ENCODE results near the gene ZNF219. TPM values are rescaled to one million over a fixed set of nuclear protein-coding genes. Genes with fewer than 3 reads are reported as not detected.
"Not testable (repeated sequence)": the region's sequence is repeated elsewhere in the genome, so short reads cannot be mapped to it uniquely, and the experiment has no call there.

The ZNF219 gene
- polyA plus RNA-seq, 1 donor, result 45.2 TPM

DNA sequence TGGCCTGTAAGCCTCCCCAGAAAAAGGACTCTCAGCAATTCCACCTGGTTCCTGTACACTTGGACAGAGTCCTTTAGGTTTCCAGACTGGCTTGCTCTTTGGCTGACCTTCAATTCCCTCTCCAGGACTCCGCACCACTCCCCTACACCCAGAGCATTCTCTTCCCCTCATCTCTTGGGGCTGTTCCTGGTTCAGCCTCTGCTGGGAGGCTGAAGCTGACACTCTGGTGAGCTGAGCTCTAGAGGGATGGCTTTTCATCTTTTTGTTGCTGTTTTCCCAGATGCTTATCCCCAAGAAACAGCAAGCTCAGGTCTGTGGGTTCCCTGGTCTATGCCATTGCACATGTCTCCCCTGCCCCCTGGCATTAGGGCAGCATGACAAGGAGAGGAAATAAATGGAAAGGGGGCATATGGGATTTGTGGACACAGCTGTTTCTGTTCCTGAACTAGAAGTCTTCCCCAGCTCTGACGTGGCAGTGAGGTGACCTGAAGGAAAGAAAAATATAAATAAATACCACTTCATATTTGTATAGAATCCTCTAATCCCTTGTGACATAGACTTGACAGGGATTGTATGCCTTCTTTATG, 55.0 kb downstream of the ZNF219 start:
- no peak overlapping the region for H3K27ac ChIP-seq (ENCODE audit: low read length)
- no peaks in the 10 kb centered on the region for H3K27me3 ChIP-seq (ENCODE audit: control insufficient read depth, insufficient read depth, low read length)
- H3K9me3 ChIP-seq (ENCODE audit: control insufficient read depth, low read depth, low read length), result no peaks in the 10 kb centered on the region
- peaks cover 24% of the 10 kb centered on the region for H3K4me1 ChIP-seq (ENCODE audit: control insufficient read depth, insufficient read depth, low read length)
- WGBS (ENCODE audit: insufficient coverage, low lambda C conversion rate), result 50% methylated on average over 2 of the region's 2 CpGs
- no peak for DNase-seq
- no peak overlapping the region for H3K4me3 ChIP-seq (ENCODE audit: low read length)
- no peaks in the 10 kb centered on the region for H3K36me3 ChIP-seq (ENCODE audit: control insufficient read depth, insufficient read depth, low read length)

DNA sequence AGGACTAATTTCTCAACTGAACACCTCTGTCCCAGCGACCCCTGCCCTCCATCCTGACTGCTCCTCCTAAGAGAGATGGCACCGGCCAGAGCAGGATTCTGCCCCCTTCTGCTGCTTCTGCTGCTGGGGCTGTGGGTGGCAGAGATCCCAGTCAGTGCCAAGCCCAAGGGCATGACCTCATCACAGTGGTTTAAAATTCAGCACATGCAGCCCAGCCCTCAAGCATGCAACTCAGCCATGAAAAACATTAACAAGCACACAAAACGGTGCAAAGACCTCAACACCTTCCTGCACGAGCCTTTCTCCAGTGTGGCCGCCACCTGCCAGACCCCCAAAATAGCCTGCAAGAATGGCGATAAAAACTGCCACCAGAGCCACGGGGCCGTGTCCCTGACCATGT, 55.5 kb downstream of the ZNF219 start:
- no peak for DNase-seq
- no peak overlapping the region for H3K4me3 ChIP-seq (ENCODE audit: low read length)
- H3K27ac ChIP-seq (ENCODE audit: low read length), result no peak overlapping the region
- WGBS (ENCODE audit: insufficient coverage, low lambda C conversion rate), result no CpG with 5 or more reads among the region's 8 CpGs
- H3K4me1 ChIP-seq (ENCODE audit: control insufficient read depth, insufficient read depth, low read length), result peaks cover 30% of the 10 kb centered on the region
- H3K36me3 ChIP-seq (ENCODE audit: control insufficient read depth, insufficient read depth, low read length), result no peaks in the 10 kb centered on the region
- H3K9me3 ChIP-seq (ENCODE audit: control insufficient read depth, low read depth, low read length), result no peaks in the 10 kb centered on the region
- no peaks in the 10 kb centered on the region for H3K27me3 ChIP-seq (ENCODE audit: control insufficient read depth, insufficient read depth, low read length)

DNA sequence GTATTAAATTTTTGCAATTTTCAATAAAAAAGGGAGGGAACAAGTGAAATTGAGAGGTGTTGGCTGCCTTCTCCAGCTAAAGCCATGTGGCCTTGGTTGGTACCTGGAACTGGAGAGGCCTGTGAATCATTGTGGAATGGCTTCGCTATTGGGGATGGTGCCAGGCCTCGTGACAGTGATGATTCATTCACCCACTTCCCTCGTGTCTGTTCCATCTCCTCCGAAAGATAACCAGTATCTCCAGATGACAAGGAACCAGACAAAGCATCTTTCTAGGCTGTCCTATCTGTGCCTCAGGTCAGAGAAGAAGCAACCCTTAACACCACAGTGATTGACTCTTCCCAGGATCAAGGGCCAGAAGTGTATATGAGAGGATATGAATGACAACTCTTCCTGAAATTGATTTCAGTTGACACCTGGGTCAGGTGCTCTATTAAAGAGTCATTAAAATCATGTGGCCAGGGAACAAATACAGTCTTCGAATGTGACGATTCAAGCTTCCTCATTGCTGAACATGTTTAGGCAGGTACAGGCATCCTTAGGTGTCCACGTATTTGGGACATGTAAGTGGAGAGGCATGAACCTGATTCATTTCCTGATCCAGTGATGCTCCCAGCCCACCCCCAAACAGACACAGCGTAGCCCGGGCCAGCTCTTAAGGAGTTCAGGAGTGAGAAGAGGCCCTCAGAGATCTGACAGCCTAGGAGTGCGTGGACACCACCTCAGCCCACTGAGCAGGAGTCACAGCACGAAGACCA, 56.6 kb downstream of the ZNF219 start, which contains the start of gene RNASE7:
Gene RNASE7 (plus strand): TSS at position 687 of the 758 bp plus-strand sequence. CDS start 631 bp downstream, outside the sequence.
- no peak within 1 kb of the TSS for H3K27ac ChIP-seq (ENCODE audit: low read length)
- no CpG with 5 or more reads among the region's 11 CpGs for WGBS (ENCODE audit: insufficient coverage, low lambda C conversion rate)
- DNase-seq, result no peak

GRCh38 chr14:21040941-21041340, 57.5 kb downstream of the ZNF219 start:
- H3K9me3 ChIP-seq (ENCODE audit: control insufficient read depth, low read depth, low read length); H3K27me3 ChIP-seq (ENCODE audit: control insufficient read depth, insufficient read depth, low read length); H3K36me3 ChIP-seq (ENCODE audit: control insufficient read depth, insufficient read depth, low read length); H3K27ac ChIP-seq (ENCODE audit: low read length); H3K4me3 ChIP-seq (ENCODE audit: low read length); DNase-seq: not testable (repeated sequence)
- no CpG with 5 or more reads among the region's 3 CpGs for WGBS (ENCODE audit: insufficient coverage, low lambda C conversion rate)
- peaks cover 40% of the 10 kb centered on the region for H3K4me1 ChIP-seq (ENCODE audit: control insufficient read depth, insufficient read depth, low read length)

More for the DNA sequence above, 56.6 kb downstream of the ZNF219 start, which contains the start of gene RNASE7:
- peaks cover 40% of the 10 kb centered on the region for H3K4me1 ChIP-seq (ENCODE audit: control insufficient read depth, insufficient read depth, low read length)
- no peak within 1 kb of the TSS for H3K4me3 ChIP-seq (ENCODE audit: low read length)
- H3K27me3 ChIP-seq (ENCODE audit: control insufficient read depth, insufficient read depth, low read length), result no peaks in the 10 kb centered on the region
- no peaks in the 10 kb centered on the region for H3K9me3 ChIP-seq (ENCODE audit: control insufficient read depth, low read depth, low read length)
- H3K36me3 ChIP-seq (ENCODE audit: control insufficient read depth, insufficient read depth, low read length), result no peaks in the 10 kb centered on the region

- H3K27ac ChIP-seq (ENCODE audit: low read length), result no peak overlapping the region
Observed at GRCh38 chr14:21040370-21040925, 58.0 kb downstream of the ZNF219 start.

More at GRCh38 chr14:21040370-21040925, 58.0 kb downstream of the ZNF219 start:
- Histone ChIP-seq H3K9me3 (ENCODE audit: control insufficient read depth, low read depth, low read length) (no peaks in the 10 kb centered on the region), H3K36me3 (ENCODE audit: control insufficient read depth, insufficient read depth, low read length) (no peaks in the 10 kb centered on the region), H3K4me3 (ENCODE audit: low read length) (no peak overlapping the region), H3K4me1 (ENCODE audit: control insufficient read depth, insufficient read depth, low read length) (peaks cover 40% of the 10 kb centered on the region), H3K27me3 (ENCODE audit: control insufficient read depth, insufficient read depth, low read length) (no peaks in the 10 kb centered on the region)
- WGBS (ENCODE audit: insufficient coverage, low lambda C conversion rate), result 100% methylated on average over 3 of the region's 8 CpGs
- no peak for DNase-seq

Other genes with a start within 250 kb of the ZNF219 start
- 0.18 TPM for gene RNASE3, start 207.3 kb downstream of the ZNF219 start, polyA plus RNA-seq
- 0.39 TPM for gene RNASE2, start 143.2 kb downstream of the ZNF219 start, polyA plus RNA-seq
- 86.6 TPM for gene METTL17, start 108.7 kb downstream of the ZNF219 start, polyA plus RNA-seq
- gene SLC39A2, start 99.4 kb downstream of the ZNF219 start, polyA plus RNA-seq, result 0.06 TPM
- 76.5 TPM for gene NDRG2, start 73.6 kb downstream of the ZNF219 start, polyA plus RNA-seq
- gene TPPP2, start 68.4 kb downstream of the ZNF219 start, polyA plus RNA-seq, result 0.16 TPM
- 0.09 TPM for gene RNASE13, start 63.8 kb downstream of the ZNF219 start, polyA plus RNA-seq
- gene RNASE7, start 56.3 kb downstream of the ZNF219 start, polyA plus RNA-seq, result 0.09 TPM
- gene RNASE8, start 40.8 kb downstream of the ZNF219 start, polyA plus RNA-seq, result not detected
- gene ARHGEF40, start 28.4 kb downstream of the ZNF219 start, polyA plus RNA-seq, result 28.7 TPM
- 62.3 TPM for gene TMEM253, start 2.4 kb upstream of the ZNF219 start, polyA plus RNA-seq
- not detected for gene OR5AU1, start 57.4 kb upstream of the ZNF219 start, polyA plus RNA-seq
- 668 TPM for gene HNRNPC, start 170.8 kb upstream of the ZNF219 start, polyA plus RNA-seq
- 0.49 TPM for gene RPGRIP1, start 181.4 kb upstream of the ZNF219 start, polyA plus RNA-seq